Glutamatergic neuron (in vitro differentiated cells): ENCODE data around the gene DOCK10. TPM values are rescaled to one million over a fixed set of nuclear protein-coding genes. Genes with fewer than 3 reads are reported as not detected.

ENCODE experiments used
- DNase-seq: peaks from one replicate; pipeline ENCODE4 v3.0.0; 2022
- H3K27ac Mint-ChIP-seq: one replicate; pipeline ENCODE4 v1.8.0; 2020; ENCODE audit warnings: mild to moderate bottlenecking, mixed read lengths, inconsistent platforms; ENCODE audit not compliant: unreplicated experiment
- H3K27me3 Mint-ChIP-seq: one replicate; pipeline ENCODE4 v1.8.0; 2020; ENCODE audit warnings: mild to moderate bottlenecking, moderate library complexity, mixed read lengths, inconsistent platforms; ENCODE audit not compliant: unreplicated experiment
- H3K36me3 Mint-ChIP-seq: one replicate; pipeline ENCODE4 v1.8.0; 2020; ENCODE audit warnings: mild to moderate bottlenecking, mixed read lengths, inconsistent platforms; ENCODE audit not compliant: unreplicated experiment
- H3K4me1 Mint-ChIP-seq: one replicate; pipeline ENCODE4 v1.8.0; 2020; ENCODE audit warnings: mild to moderate bottlenecking, low read depth, mixed read lengths, inconsistent platforms; ENCODE audit not compliant: unreplicated experiment
- H3K4me3 Mint-ChIP-seq: one replicate; pipeline ENCODE4 v1.8.0; 2020; ENCODE audit warnings: mild to moderate bottlenecking, mixed read lengths, inconsistent platforms; ENCODE audit not compliant: unreplicated experiment
- H3K9me3 Mint-ChIP-seq: one replicate; pipeline ENCODE4 v1.8.0; 2020; ENCODE audit warnings: mild to moderate bottlenecking, moderate library complexity, mixed read lengths, inconsistent platforms; ENCODE audit not compliant: unreplicated experiment
- total RNA-seq: library from RNA; stranded (reverse); fragmentation: NEBNext Ultra II Directional; extraction: Animal tissue kit (Norgen Biotek cat#: 25700); gene quantifications from one replicate; pipeline ENCODE4 v1.2.1, GENCODE V29; 2021; ENCODE audit not compliant: unreplicated experiment
- TF ChIP-seq, protein P1 (sequence below): fragments of 200-600 bp; sonication (generic); IDR thresholded peaks from one replicate; pipeline ENCODE4 v1.5.0; 2021; ENCODE audit not compliant: partially characterized antibody, unreplicated experiment

DOCK10 gene
- total RNA-seq, 1 donor from 2014 or later, result 1.1 TPM

DNA sequence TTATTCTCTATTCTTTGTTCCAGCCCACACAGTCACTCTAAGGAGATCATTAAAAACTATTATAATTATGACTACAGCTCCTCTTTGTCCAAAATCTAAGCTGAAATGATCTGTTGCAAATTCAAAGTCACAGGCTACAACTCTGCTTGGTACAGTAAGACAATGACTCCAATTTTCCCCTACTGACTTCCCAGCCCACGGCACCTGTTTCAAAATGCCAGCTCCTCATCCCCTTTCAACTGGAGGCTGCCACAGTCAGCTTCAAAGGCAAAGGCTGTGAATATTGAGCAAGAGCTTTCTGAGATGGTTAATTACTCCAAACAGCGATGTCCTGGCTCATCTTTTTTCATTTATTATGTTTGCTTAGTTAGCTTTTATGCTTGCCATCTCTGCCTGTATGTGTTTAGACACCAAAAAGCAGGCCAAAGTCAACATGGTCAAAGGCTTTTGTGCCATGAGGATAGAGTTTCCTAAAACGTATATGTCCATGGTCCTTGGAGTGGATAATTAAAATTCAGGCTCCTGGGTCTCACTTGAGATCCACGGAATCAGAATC is 141.1 kb downstream of the DOCK10 start:
- no peaks in the 10 kb centered on the region for H3K4me1 Mint-ChIP-seq
- no peak overlapping the region for H3K4me3 Mint-ChIP-seq
- TF ChIP-seq, protein P1, sequence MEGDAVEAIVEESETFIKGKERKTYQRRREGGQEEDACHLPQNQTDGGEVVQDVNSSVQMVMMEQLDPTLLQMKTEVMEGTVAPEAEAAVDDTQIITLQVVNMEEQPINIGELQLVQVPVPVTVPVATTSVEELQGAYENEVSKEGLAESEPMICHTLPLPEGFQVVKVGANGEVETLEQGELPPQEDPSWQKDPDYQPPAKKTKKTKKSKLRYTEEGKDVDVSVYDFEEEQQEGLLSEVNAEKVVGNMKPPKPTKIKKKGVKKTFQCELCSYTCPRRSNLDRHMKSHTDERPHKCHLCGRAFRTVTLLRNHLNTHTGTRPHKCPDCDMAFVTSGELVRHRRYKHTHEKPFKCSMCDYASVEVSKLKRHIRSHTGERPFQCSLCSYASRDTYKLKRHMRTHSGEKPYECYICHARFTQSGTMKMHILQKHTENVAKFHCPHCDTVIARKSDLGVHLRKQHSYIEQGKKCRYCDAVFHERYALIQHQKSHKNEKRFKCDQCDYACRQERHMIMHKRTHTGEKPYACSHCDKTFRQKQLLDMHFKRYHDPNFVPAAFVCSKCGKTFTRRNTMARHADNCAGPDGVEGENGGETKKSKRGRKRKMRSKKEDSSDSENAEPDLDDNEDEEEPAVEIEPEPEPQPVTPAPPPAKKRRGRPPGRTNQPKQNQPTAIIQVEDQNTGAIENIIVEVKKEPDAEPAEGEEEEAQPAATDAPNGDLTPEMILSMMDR, result no peak
- no peaks in the 10 kb centered on the region for H3K27me3 Mint-ChIP-seq
- no peaks in the 10 kb centered on the region for H3K36me3 Mint-ChIP-seq
- no peaks in the 10 kb centered on the region for H3K9me3 Mint-ChIP-seq
- no peak overlapping the region for H3K27ac Mint-ChIP-seq
- DNase-seq, result no peak

DNA sequence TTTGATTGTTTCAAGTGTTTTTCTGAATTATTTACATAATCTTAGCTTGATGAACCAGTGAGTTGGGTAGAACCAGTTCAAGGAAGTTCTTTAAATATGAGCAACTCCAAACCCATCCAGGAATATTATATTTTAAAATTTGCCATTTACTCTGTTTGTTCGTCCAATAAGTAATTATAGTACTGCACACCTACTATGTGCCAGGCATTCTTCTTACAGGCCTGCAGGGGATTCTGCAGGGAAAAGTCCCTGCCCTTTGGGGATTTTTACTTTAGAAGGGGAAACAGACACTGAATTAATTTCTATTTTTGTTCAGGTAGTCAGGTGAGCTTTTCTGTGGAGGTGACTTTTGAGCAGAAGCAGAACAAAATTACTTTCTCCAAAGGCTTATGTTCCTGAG is 146.9 kb downstream of the DOCK10 start:
- TF ChIP-seq, protein P1, result no peak
- H3K36me3 Mint-ChIP-seq, result no peaks in the 10 kb centered on the region
- H3K27ac Mint-ChIP-seq, result no peak overlapping the region
- H3K9me3 Mint-ChIP-seq, result peaks cover 2% of the 10 kb centered on the region
- no peaks in the 10 kb centered on the region for H3K4me1 Mint-ChIP-seq
- no peaks in the 10 kb centered on the region for H3K27me3 Mint-ChIP-seq
- no peak for DNase-seq
- no peak overlapping the region for H3K4me3 Mint-ChIP-seq

- Mint-ChIP-seq H3K27me3 (no peaks in the 10 kb centered on the region), H3K27ac (no peak overlapping the region), H3K4me1 (no peaks in the 10 kb centered on the region), H3K4me3 (no peak overlapping the region), H3K36me3 (no peaks in the 10 kb centered on the region), H3K9me3 (peaks cover 2% of the 10 kb centered on the region)
- TF ChIP-seq, protein P1, result no peak
- no peak for DNase-seq
These were observed 147.9 kb downstream of the DOCK10 start for GRCh38 chr2:224894356-224894755.

DNA sequence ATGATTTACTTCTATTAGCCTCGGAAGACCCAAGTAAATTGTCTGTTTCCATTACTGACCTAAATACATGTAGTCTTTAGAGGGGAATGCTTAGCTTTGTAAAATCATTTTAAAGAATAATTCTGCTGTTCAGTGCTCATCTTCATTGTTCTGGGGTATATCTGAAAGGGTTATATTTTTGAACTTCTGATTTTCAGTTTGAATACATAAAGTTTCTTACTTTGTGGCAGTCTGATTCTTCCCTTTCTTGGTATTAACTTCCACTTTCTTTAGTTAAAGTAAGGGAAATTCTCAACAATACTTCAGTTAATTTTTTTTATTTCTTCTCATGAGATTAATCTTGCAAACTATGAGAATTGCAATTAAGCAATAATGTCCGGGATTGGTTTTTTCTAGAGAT is 148.4 kb downstream of the DOCK10 start:
- Mint-ChIP-seq H3K36me3 (no peaks in the 10 kb centered on the region), H3K27me3 (no peaks in the 10 kb centered on the region), H3K9me3 (peaks cover 2% of the 10 kb centered on the region), H3K4me3 (no peak overlapping the region), H3K27ac (no peak overlapping the region), H3K4me1 (no peaks in the 10 kb centered on the region)
- TF ChIP-seq, protein P1, result no peak
- no peak for DNase-seq

- Mint-ChIP-seq H3K27ac (no peak overlapping the region), H3K4me1 (no peaks in the 10 kb centered on the region), H3K27me3 (no peaks in the 10 kb centered on the region), H3K4me3 (no peak overlapping the region), H3K36me3 (no peaks in the 10 kb centered on the region), H3K9me3 (peaks cover 2% of the 10 kb centered on the region)
- DNase-seq, result no peak
- TF ChIP-seq, protein P1, result no peak
These were observed 149.6 kb downstream of the DOCK10 start for GRCh38 chr2:224892574-224893204.
